ENCODE measurements around the gene ACTR5.

- TF ChIP-seq CTCF (IDR thresholded peaks at IDR 0.05; ENCODE audit: poor library complexity, severe bottlenecking) (no peak), RAD21 (conservative IDR thresholded peaks at IDR 0.05) (no peak), POLR2AphosphoS5 (IDR thresholded peaks at IDR 0.05) (no peak), EZH2 (IDR thresholded peaks at IDR 0.05; ENCODE audit: borderline replicate concordance, insufficient read depth, low read length, poor library complexity, severe bottlenecking) (no peak)
These were observed 70.1 kb downstream of the ACTR5 start for GRCh38 chr20:38818113-38819065.

Measured in neural cell (in vitro differentiated cells).